Tibial nerve (tissue), 4 donors: ENCODE measurements around the gene ADIPOR2. TPM values are rescaled to one million over a fixed set of nuclear protein-coding genes. Genes with fewer than 3 reads are reported as not detected.
A peak's percentile ranks its signal among the peaks of the same experiment; 100 is the strongest.

Experiments
- DNase-seq, 2 donors: peaks; one replicate each; pipeline ENCODE4 v3.0.0-alpha.2; 2019; ENCODE audit warnings: low spot score in 2 of 2
- H3K27ac ChIP-seq, 4 donors: fragments of 200-600 bp; sonication (generic) in 3 of 4; one replicate each; pipeline ENCODE4 v1.5.1; 2017 to 2019; ENCODE audit warnings: mild to moderate bottlenecking in 1 of 4
- H3K27me3 ChIP-seq, 2 donors: fragments of 200-600 bp; sonication (generic) in 1 of 2; one replicate each; pipeline versions ENCODE4 v1.5.1 to v1.6.0; 2017 to 2019
- H3K36me3 ChIP-seq, 3 donors: fragments of 200-600 bp; sonication (generic); one replicate each; pipeline ENCODE4 v1.5.1; 2018 to 2019
- H3K4me1 ChIP-seq, 4 donors: fragments of 200-600 bp; sonication (generic) in 3 of 4; one replicate each; pipeline ENCODE4 v1.5.1; 2017 to 2019
- H3K4me3 ChIP-seq, 4 donors: fragments of 200-600 bp; sonication (generic) in 3 of 4; one replicate each; pipeline ENCODE4 v1.5.1; 2017 to 2019; ENCODE audit warnings: mild to moderate bottlenecking in 1 of 4, moderate library complexity in 1 of 4
- H3K9me3 ChIP-seq, 4 donors: fragments of 200-600 bp; sonication (generic) in 3 of 4; one replicate each; pipeline ENCODE4 v1.5.1; 2017 to 2019
- EP300 ChIP-seq, 2 donors: sonication (generic); formaldehyde crosslinking; IDR thresholded peaks; one replicate each; pipeline ENCODE4 v1.6.1; 2017; ENCODE audit warnings: antibody characterized with exemption in 2 of 2, mild to moderate bottlenecking in 1 of 2
- POLR2A ChIP-seq, 2 donors: fragments of 450-650 bp; IDR thresholded peaks; one replicate each; pipeline ENCODE4 v1.6.1; 2017; ENCODE audit warnings: antibody characterized with exemption in 2 of 2, mild to moderate bottlenecking in 2 of 2, moderate library complexity in 2 of 2
- WGBS, 2 donors: methylation state at CpG; one replicate each; pipeline ENCODE4 v1.1.5; 2018; 5-methylcytosine and 5-hydroxymethylcytosine counted together
- total RNA-seq, 4 donors: library from RNA; depleted of rRNA; stranded (reverse); fragments of >200 nt; gene quantifications; one replicate each; pipeline ENCODE4 v1.1.0, GENCODE V29; 2016
- TF ChIP-seq, protein P1 (sequence below), 5 experiments: fragments of 200-600 bp in 3 of 5; fragments of 450-650 bp in 2 of 5; sonication (generic) in 3 of 5; IDR thresholded peaks; one replicate each; pipeline ENCODE4 v1.5.1; 2016 to 2019; ENCODE audit warnings: antibody characterized with exemption in 5 of 5, mild to moderate bottlenecking in 3 of 5, moderate library complexity in 2 of 5

The ADIPOR2 gene
- total RNA-seq, 4 donors from 2014 or later = 66.6 to 123 (median 72.1) TPM

DNA sequence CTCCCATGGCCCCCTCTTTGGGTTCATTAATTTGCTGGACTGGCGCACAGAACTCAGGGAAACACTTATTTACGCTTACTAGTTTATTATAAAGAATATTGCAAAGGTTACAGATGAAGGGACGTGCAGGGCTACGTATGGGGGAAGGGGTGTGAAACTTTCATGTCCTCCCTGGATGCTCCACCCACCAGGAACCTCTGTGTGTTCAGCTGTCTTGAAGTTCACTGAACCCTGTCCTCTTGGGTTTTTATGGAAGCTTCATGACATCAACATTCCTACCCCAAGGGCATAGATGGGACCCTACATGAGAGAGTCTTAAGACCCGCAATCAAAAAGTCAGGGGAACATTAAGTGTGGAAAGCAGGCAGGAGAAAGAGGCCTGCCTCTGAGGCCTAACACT lies 58.1 kb downstream of the ADIPOR2 start:
- H3K36me3 ChIP-seq = peaks cover 0 to 35% (median 0%) of the 10 kb centered on the region in 3 donors
- DNase-seq = no peak
- peaks cover 0 to 19% (median 0%) of the 10 kb centered on the region in 4 donors for H3K4me1 ChIP-seq
- WGBS, 2 donors = 95 to 98% methylated on average over 5 of the region's 5 CpGs
- no peak overlapping the region for H3K4me3 ChIP-seq
- peaks cover 0 to 22% (median 0%) of the 10 kb centered on the region in 4 donors for H3K9me3 ChIP-seq
- TF ChIP-seq EP300 (IDR thresholded peaks at IDR 0.05) = no peak
- TF ChIP-seq, protein P1, sequence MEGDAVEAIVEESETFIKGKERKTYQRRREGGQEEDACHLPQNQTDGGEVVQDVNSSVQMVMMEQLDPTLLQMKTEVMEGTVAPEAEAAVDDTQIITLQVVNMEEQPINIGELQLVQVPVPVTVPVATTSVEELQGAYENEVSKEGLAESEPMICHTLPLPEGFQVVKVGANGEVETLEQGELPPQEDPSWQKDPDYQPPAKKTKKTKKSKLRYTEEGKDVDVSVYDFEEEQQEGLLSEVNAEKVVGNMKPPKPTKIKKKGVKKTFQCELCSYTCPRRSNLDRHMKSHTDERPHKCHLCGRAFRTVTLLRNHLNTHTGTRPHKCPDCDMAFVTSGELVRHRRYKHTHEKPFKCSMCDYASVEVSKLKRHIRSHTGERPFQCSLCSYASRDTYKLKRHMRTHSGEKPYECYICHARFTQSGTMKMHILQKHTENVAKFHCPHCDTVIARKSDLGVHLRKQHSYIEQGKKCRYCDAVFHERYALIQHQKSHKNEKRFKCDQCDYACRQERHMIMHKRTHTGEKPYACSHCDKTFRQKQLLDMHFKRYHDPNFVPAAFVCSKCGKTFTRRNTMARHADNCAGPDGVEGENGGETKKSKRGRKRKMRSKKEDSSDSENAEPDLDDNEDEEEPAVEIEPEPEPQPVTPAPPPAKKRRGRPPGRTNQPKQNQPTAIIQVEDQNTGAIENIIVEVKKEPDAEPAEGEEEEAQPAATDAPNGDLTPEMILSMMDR (IDR thresholded peaks at IDR 0.05) = no peak
- no peak for TF ChIP-seq POLR2A (IDR thresholded peaks at IDR 0.05)
- H3K27me3 ChIP-seq = no peaks in the 10 kb centered on the region
- no peak overlapping the region for H3K27ac ChIP-seq

DNA sequence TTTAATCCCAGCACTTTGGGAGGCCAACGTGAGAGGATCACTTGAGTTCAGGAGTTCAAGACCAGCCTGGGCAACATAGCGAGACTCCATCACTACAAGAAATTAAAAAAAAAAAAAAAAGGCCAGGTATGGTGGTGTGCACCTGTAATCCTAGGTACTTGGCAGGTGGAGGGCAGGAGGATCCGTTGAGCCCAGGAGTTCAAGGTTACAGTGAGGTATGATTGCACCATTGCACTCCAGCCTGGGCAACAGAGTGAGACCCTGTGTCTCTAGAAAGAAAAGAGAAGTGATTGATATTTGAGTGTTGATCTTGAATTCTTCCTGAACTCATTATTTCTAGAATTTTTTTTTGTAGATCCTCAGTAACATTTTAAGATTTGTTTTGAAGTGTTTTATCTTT lies 59.4 kb downstream of the ADIPOR2 start:
- Histone ChIP-seq H3K4me1 (peaks cover 0 to 12% (median 0%) of the 10 kb centered on the region in 4 donors), H3K36me3 (peaks cover 0 to 36% (median 5%) of the 10 kb centered on the region in 3 donors), H3K9me3 (peaks cover 0 to 22% (median 0%) of the 10 kb centered on the region in 4 donors), H3K4me3 (no peak overlapping the region), H3K27ac (no peak overlapping the region), H3K27me3 (no peaks in the 10 kb centered on the region)
- no peak for DNase-seq
- TF ChIP-seq, protein P1 (IDR thresholded peaks at IDR 0.05) = no peak
- TF ChIP-seq POLR2A (IDR thresholded peaks at IDR 0.05) (no peak), EP300 (IDR thresholded peaks at IDR 0.05) (no peak)
- 90 to 93% methylated on average over 3 of the region's 3 CpGs for WGBS, 2 donors

DNA sequence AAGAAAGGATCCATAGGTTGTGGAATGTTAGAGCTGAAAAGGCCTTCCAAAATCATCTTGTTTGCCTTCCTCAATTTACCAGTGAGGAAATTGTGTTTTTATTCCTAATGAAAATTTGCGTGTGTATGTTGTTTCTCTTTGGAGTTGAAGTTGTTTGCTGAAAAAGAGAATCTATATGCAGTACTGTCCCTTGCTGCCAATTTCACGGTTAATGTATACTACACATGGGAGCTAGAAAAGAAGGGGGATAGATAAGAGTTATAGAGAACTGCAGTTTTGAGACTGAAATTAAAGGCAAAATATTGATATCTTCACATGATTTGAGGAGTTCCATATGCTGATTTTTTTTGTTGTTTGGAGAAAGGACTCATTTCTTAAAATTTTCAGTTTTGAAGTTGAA lies 67.5 kb downstream of the ADIPOR2 start:
- 67 to 72% methylated on average over 2 of the region's 2 CpGs for WGBS, 2 donors
- peak overlapping the region in 2 of 4 donors; percentile 55 to 78 for H3K27ac ChIP-seq
- TF ChIP-seq POLR2A (IDR thresholded peaks at IDR 0.05) = no peak
- TF ChIP-seq, protein P1 (IDR thresholded peaks at IDR 0.05) = no peak
- no peak for TF ChIP-seq EP300 (IDR thresholded peaks at IDR 0.05)
- peaks cover 0 to 57% (median 16%) of the 10 kb centered on the region in 4 donors for H3K4me1 ChIP-seq
- no peak for DNase-seq
- peaks cover 0 to 32% (median 7%) of the 10 kb centered on the region in 3 donors for H3K36me3 ChIP-seq
- H3K27me3 ChIP-seq = no peaks in the 10 kb centered on the region
- H3K4me3 ChIP-seq = no peak overlapping the region
- H3K9me3 ChIP-seq = no peaks in the 10 kb centered on the region

DNA sequence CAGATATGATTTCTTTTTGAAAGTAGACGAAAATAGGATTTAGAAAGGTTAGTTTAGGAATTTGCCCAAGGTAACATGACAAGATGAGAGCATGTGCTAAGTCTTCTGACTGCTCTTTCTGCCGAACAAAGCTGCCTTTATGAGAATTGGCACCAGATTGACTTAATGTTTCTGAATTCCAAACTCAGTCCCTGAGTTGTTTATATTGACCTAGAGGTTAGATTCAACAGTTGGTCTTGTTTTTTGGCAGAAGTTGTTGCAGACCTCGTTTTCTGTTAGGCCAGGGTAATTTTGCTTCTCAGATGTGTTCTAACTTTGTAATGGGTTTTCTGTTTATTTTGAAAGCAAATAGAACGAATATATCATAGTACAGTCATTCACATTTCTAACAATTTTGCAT lies 68.0 kb downstream of the ADIPOR2 start:
- TF ChIP-seq, protein P1 (IDR thresholded peaks at IDR 0.05) = no peak
- TF ChIP-seq EP300 (IDR thresholded peaks at IDR 0.05) = peak; percentile 60 to 74
- TF ChIP-seq POLR2A (IDR thresholded peaks at IDR 0.05) = no peak
- Histone ChIP-seq H3K36me3 (peaks cover 0 to 36% (median 7%) of the 10 kb centered on the region in 3 donors), H3K4me3 (no peak overlapping the region), H3K27me3 (no peaks in the 10 kb centered on the region), H3K4me1 (peaks cover 0 to 57% (median 16%) of the 10 kb centered on the region in 4 donors), H3K27ac (peak overlapping the region in 3 of 4 donors; percentile 54 to 78 (median 55)), H3K9me3 (no peaks in the 10 kb centered on the region)
- WGBS, 2 donors = 17 to 23% methylated on average over 4 of the region's 4 CpGs
- no peak for DNase-seq

DNA sequence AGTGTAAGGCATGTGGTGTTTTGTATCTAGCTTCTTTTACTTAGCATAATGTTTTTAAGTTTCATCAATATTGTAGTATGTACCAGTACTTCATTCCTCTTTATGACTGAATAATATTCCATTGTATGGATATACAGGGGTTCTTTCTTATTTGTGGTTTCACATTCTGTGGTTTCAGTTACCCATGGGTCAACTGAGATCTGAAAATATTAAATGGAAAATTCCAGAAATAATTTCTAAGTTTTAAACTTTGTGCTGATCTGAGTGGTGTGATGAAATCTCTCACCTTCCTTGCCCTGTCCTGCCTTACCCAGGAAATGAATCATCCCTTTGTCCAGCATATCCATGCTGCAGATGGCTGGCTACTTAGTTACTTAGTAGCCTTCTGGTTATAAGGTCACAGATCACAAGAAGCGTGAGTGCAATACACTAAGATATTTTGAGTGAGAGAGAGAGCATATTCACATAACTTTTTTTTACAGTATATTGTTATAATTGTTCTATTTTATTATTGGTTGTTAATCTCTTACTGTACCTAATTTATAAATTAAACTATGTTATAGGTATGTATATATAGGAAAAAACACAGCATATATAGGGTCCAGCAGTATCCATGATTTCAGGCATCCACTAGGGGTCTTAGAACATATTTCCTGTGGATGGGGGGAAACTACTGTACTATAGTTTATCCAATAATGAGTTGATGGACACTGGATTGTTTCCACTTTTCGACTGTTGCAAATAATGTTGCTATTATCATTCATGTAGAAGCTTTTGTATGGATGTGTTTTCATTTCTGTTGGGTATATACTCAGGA lies 69.9 kb downstream of the ADIPOR2 start:
- 56 to 60% methylated on average over 2 of the region's 2 CpGs for WGBS, 2 donors
- Histone ChIP-seq H3K27ac (peak overlapping the region in 2 of 4 donors; percentile 29 to 78), H3K36me3 (peaks cover 0 to 19% (median 0%) of the 10 kb centered on the region in 3 donors), H3K9me3 (no peaks in the 10 kb centered on the region), H3K4me3 (no peak overlapping the region), H3K4me1 (peaks cover 0 to 61% (median 16%) of the 10 kb centered on the region in 4 donors), H3K27me3 (no peaks in the 10 kb centered on the region)
- no peak for DNase-seq
- no peak for TF ChIP-seq POLR2A (IDR thresholded peaks at IDR 0.05)
- TF ChIP-seq EP300 (IDR thresholded peaks at IDR 0.05) = peak in 1 of 2 donors; percentile 30
